Thyroid gland (tissue), 4 donors: Measurements from ENCODE around the gene TFB2M. TPM values are rescaled to one million over a fixed set of nuclear protein-coding genes. Genes with fewer than 3 reads are reported as not detected.

Experiments used
- DNase-seq, 2 donors: peaks; one replicate each; pipeline ENCODE4 v3.0.0-alpha.2; 2019
- H3K27ac ChIP-seq, 3 donors: fragments of 200-600 bp; sonication (generic); 1 replicate in 2 of 3; 2 replicates in 1 of 3; pipeline ENCODE4 v1.5.1; 2016 to 2019; ENCODE audit warnings: mild to moderate bottlenecking in 1 of 3, moderate library complexity in 1 of 3
- H3K27me3 ChIP-seq: fragments of 200-600 bp; sonication (generic); one replicate; pipeline ENCODE4 v1.5.1; 2019
- H3K36me3 ChIP-seq, 2 donors: fragments of 200-600 bp; sonication (generic); one replicate each; pipeline ENCODE4 v1.5.1; 2016 to 2019
- H3K4me1 ChIP-seq, 2 donors: fragments of 200-600 bp; sonication (generic); one replicate each; pipeline ENCODE4 v1.5.1; 2017 to 2019
- H3K4me3 ChIP-seq, 3 donors: fragments of 200-600 bp; sonication (generic); replicated peaks in 1 of 3; 1 replicate in 2 of 3; 2 replicates in 1 of 3; pipeline ENCODE4 v1.5.1; 2016; ENCODE audit warnings: mild to moderate bottlenecking in 1 of 3
- H3K9me3 ChIP-seq: fragments of 200-600 bp; sonication (generic); one replicate; pipeline ENCODE4 v1.5.1; 2017
- POLR2A ChIP-seq, 2 donors: fragments of 450-650 bp; IDR thresholded peaks; one replicate each; pipeline ENCODE4 v1.6.1; 2017; ENCODE audit warnings: antibody characterized with exemption in 2 of 2, mild to moderate bottlenecking in 2 of 2, moderate library complexity in 1 of 2
- WGBS, 2 donors: methylation state at CpG; one replicate each; pipeline ENCODE4 v1.1.5; 2017; 5-methylcytosine and 5-hydroxymethylcytosine counted together
- intact Hi-C: fragments of 100-400 bp; cut with DNase I; formaldehyde crosslinking; loops from one replicate; pipeline ENCODE4 v1.15.1; 2023
- total RNA-seq, 4 donors: library from RNA; depleted of rRNA; stranded (reverse); fragments of >200 nt; gene quantifications; one replicate each; pipeline ENCODE4 v1.2.3, GENCODE V29; 2016
- TF ChIP-seq, protein P1 (sequence below), 6 experiments: fragments of 200-600 bp in 3 of 6; fragments of 450-650 bp in 3 of 6; sonication (generic) in 3 of 6; IDR thresholded peaks; one replicate each; pipeline ENCODE4 v1.5.1; 2016 to 2019; ENCODE audit warnings: antibody characterized with exemption in 6 of 6, mild to moderate bottlenecking in 2 of 6, inconsistent platforms in 1 of 6, moderate library complexity in 1 of 6

Gene TFB2M
- total RNA-seq, 4 donors from 2014 or later, result 12.2 to 21.9 (median 15.9) TPM

DNA sequence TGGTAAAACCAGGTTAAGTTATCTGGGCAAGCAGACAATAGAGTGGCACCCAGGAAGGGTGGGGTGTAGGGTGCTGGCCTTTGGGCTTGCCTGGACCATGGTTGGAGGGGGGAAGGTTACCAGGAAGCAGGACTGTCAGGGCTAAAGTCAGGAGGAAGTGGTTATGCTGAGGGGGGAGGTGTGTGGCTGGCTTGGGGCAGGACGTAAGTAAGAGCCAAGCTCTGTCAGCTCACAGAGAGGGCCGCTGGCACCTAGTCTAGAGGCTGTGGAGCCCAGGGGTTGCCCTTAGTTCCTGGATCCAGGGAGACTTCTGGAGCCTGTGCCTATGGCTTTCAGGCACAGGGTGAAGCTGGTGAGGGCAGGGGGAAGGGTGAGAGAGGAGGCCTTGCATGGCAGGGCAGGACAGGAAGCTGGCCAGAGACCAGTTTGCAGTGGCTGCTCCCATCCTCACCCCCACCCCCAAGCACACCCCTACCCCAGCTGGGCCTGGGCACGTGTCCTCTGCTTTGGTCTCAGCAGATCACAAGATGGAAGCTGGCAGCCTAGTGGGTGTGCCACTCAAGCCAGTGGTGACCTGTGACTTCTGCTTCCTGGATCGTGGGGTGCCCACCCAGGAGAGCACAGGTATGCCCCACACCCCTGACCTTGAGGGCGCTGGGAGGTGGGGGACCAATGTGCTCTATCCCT is 38.5 kb downstream of the TFB2M start:
- no peaks in the 10 kb centered on the region for H3K9me3 ChIP-seq
- no peak overlapping the region for H3K27ac ChIP-seq
- H3K36me3 ChIP-seq, result no peaks in the 10 kb centered on the region
- no peaks in the 10 kb centered on the region for H3K27me3 ChIP-seq
- intact Hi-C loops, result no loop called here
- TF ChIP-seq POLR2A (IDR thresholded peaks at IDR 0.05), result no peak
- TF ChIP-seq, protein P1, sequence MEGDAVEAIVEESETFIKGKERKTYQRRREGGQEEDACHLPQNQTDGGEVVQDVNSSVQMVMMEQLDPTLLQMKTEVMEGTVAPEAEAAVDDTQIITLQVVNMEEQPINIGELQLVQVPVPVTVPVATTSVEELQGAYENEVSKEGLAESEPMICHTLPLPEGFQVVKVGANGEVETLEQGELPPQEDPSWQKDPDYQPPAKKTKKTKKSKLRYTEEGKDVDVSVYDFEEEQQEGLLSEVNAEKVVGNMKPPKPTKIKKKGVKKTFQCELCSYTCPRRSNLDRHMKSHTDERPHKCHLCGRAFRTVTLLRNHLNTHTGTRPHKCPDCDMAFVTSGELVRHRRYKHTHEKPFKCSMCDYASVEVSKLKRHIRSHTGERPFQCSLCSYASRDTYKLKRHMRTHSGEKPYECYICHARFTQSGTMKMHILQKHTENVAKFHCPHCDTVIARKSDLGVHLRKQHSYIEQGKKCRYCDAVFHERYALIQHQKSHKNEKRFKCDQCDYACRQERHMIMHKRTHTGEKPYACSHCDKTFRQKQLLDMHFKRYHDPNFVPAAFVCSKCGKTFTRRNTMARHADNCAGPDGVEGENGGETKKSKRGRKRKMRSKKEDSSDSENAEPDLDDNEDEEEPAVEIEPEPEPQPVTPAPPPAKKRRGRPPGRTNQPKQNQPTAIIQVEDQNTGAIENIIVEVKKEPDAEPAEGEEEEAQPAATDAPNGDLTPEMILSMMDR (IDR thresholded peaks at IDR 0.05), result no peak
- 49 to 61% methylated on average over 4 to 5 of the region's 5 CpGs for WGBS, 2 donors
- no peaks in the 10 kb centered on the region for H3K4me1 ChIP-seq
- DNase-seq, result no peak
- H3K4me3 ChIP-seq, result no peak overlapping the region

DNA sequence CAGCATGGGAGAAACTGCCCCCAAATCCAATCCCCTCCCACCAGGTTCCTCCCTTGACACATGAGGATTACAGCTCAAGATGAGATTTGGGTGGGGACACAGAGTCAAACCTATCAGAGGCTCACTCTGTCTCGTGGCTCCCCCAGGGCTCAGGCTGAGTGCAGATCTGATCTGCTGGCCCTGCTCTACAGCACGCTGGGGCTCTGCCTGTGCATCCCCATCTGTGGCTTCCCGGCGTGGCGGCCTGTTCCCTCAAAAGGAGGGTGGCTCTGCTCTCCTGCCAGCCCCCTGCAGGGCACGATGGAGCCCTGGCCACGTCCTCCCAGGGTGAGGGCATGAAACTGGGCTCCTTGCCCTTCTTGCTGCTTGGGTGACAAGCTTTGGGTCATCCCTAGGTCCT is 39.1 kb downstream of the TFB2M start:
- H3K4me1 ChIP-seq, result no peaks in the 10 kb centered on the region
- H3K27me3 ChIP-seq, result no peaks in the 10 kb centered on the region
- H3K36me3 ChIP-seq, result no peaks in the 10 kb centered on the region
- TF ChIP-seq, protein P1 (IDR thresholded peaks at IDR 0.05), result no peak
- TF ChIP-seq POLR2A (IDR thresholded peaks at IDR 0.05), result no peak
- no peaks in the 10 kb centered on the region for H3K9me3 ChIP-seq
- H3K27ac ChIP-seq, result no peak overlapping the region
- intact Hi-C loops, result no loop called here
- WGBS, 2 donors, result 82 to 88% methylated on average over 2 to 6 of the region's 7 CpGs
- H3K4me3 ChIP-seq, result no peak overlapping the region
- no peak for DNase-seq

DNA sequence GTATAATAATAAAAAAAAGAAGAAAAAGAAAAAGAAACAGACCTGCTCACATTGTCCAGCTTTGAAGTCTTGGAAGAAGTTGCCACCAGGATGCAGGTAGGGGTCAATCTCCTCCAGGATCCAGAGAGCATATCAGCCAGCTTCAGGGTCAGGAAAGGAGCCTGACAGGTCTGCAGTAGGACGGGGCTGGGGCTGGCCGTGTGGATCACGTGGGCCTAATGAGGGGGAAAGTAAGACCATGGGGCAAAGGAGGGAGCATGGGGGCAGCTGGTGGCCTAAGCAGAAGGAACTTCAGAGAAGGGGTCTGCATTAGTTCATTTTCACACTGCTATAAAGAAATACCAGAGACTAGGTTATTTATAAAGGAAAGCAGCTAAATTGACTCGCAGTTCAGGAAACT is 39.7 kb downstream of the TFB2M start:
- DNase-seq, result no peak
- H3K4me3 ChIP-seq, result no peak overlapping the region
- TF ChIP-seq, protein P1 (IDR thresholded peaks at IDR 0.05), result no peak
- TF ChIP-seq POLR2A (IDR thresholded peaks at IDR 0.05), result no peak
- H3K27ac ChIP-seq, result no peak overlapping the region
- 84 to 93% methylated on average over 4 of the region's 4 CpGs for WGBS, 2 donors
- H3K27me3 ChIP-seq, result no peaks in the 10 kb centered on the region
- intact Hi-C loops, result no loop called here
- no peaks in the 10 kb centered on the region for H3K4me1 ChIP-seq
- no peaks in the 10 kb centered on the region for H3K36me3 ChIP-seq
- no peaks in the 10 kb centered on the region for H3K9me3 ChIP-seq

DNA sequence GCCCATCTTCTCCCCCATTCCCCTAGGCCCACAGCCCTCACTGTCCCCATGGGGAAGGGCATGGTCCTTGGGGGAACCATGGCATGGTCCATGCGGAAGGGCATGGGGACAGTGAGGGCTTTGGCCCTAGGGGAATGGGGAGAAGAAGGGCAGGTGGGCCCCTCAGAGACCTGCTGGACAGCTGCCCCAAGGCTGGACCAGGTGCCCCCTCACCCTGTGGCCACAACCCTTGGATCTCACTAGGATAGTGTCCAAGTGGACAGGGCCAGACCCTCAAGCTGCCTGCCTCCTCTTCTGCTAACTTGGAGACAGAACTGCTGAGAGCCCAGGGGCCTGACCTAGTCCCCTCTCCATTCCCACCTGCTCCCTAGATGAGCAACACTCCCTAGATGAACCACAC is 46.5 kb downstream of the TFB2M start:
- 40% methylated on average over 1 of the region's 1 CpG; no CpG with 5 or more reads in 1 of the 2 donors for whole genome bisulfite sequencing, 2 donors
- Histone ChIP-seq H3K9me3 (no peaks in the 10 kb centered on the region), H3K27ac (no peak overlapping the region), H3K27me3 (no peaks in the 10 kb centered on the region), H3K4me1 (no peaks in the 10 kb centered on the region), H3K4me3 (no peak overlapping the region), H3K36me3 (no peaks in the 10 kb centered on the region)
- intact Hi-C loops, result no loop called here
- no peak for DNase-seq
- TF ChIP-seq, protein P1 (IDR thresholded peaks at IDR 0.05), result no peak
- no peak for TF ChIP-seq POLR2A (IDR thresholded peaks at IDR 0.05)

DNA sequence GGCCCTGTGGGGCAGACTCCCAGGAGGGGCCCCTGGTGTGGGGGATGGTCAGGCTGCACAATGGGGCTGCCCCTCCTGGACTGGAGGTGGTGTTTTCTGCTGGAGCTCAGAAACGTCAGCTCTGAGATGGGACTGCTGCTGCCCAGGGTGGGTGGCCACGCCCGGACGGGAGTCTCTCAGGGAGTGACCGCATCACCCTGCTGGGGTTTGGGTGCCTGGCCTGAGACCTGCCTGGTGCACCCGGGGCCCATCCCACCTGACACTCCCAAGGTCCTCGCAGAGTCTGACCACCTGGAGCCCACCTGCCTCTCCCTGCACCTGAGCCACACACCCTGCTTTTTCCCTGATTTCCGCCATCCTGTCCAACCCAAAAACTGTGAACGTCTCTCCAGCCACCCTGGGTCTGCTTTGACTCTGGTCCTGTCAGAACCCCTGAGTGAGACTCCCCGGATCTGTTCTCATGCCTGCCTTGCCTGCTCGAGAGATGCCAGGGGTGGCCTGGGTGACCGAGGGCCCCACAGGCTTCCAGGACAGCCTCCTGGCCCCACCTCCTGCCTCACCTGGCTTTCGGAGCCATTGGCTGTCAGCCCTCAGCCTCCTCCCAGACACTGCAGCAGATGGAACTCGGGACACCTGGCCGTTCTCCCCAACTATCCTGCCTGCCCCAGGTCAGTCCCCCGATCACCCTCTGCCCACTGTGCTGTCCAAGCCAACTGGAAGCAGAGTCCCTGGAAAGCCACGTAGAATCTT is 47.4 kb downstream of the TFB2M start:
- no peaks in the 10 kb centered on the region for H3K27me3 ChIP-seq
- no peak overlapping the region for H3K27ac ChIP-seq
- no peak overlapping the region for H3K4me3 ChIP-seq
- H3K4me1 ChIP-seq, result no peaks in the 10 kb centered on the region
- no peaks in the 10 kb centered on the region for H3K36me3 ChIP-seq
- intact Hi-C loops, result no loop called here
- no peaks in the 10 kb centered on the region for H3K9me3 ChIP-seq
- TF ChIP-seq, protein P1 (IDR thresholded peaks at IDR 0.05), result no peak
- TF ChIP-seq POLR2A (IDR thresholded peaks at IDR 0.05), result no peak
- no peak for DNase-seq
- WGBS, 2 donors, result 90 to 93% methylated on average over 11 to 17 of the region's 17 CpGs
